Measurements from ENCODE around the gene BAZ1A. TPM values are rescaled to one million over a fixed set of nuclear protein-coding genes. Genes with fewer than 3 reads are reported as not detected.

The BAZ1A gene
- total RNA-seq, 1 experiment from 2014 or later = 17.8 TPM

GRCh38 chr14:34714320-34715126, 160.6 kb downstream of the BAZ1A start, which contains the start of gene CFL2:
TSS of gene CFL2 (minus strand) at chr14:34714593. CDS start at chr14:34714540, 53 bp downstream.
- H3K4me1 Mint-ChIP-seq = peaks cover 10 to 11% of the 10 kb centered on the region in 2 experiments
- H2BK5ac ChIP-seq (ENCODE audit: insufficient read length, low read length) = no peak within 1 kb of the TSS
- DNase-seq = peak; percentile 89
- H2BK12ac ChIP-seq (ENCODE audit: insufficient read length, low read depth, low read length) = no peak within 1 kb of the TSS
- no peaks in the 10 kb centered on the region for H3K9me3 ChIP-seq (ENCODE audit: control insufficient read depth, low read depth, low read length)
- H3K4me1 ChIP-seq (ENCODE audit: insufficient read depth, low read length) = no peaks in the 10 kb centered on the region
- TF ChIP-seq CTCF (conservative IDR thresholded peaks at IDR 0.05) = no peak
- peak within 1 kb of the TSS; percentile 87 to 91 for H3K4me3 Mint-ChIP-seq
- no peak within 1 kb of the TSS for H4K8ac ChIP-seq (replicated peaks; ENCODE audit: insufficient read length, low read depth, low read length)
- peak within 1 kb of the TSS; percentile 89 to 93 (median 90); a peak in 5 of 7 replicates for H3K27ac Mint-ChIP-seq
- no peak within 1 kb of the TSS for H2BK20ac ChIP-seq (ENCODE audit: low read depth, low read length, poor library complexity, severe bottlenecking)
- H3K56ac ChIP-seq (ENCODE audit: insufficient read length, low read depth, low read length) = no peak within 1 kb of the TSS
- H3K9ac ChIP-seq (ENCODE audit: extremely low read depth, insufficient read length, low read length) = peak within 1 kb of the TSS; percentile 90
- no peak within 1 kb of the TSS for H3T11ph ChIP-seq (ENCODE audit: low read length)
- no peaks in the 10 kb centered on the region for H3K79me2 ChIP-seq (ENCODE audit: insufficient read depth, low read length)
- H3K14ac ChIP-seq (ENCODE audit: insufficient read depth, low read length) = peak within 1 kb of the TSS; percentile 94; the same call in 1 of the 2 replicates
- no peaks in the 10 kb centered on the region for H3K9me3 Mint-ChIP-seq
- no peaks in the 10 kb centered on the region for H3K79me1 ChIP-seq (ENCODE audit: insufficient read depth, low read depth, low read length, poor library complexity, severe bottlenecking)
- peak within 1 kb of the TSS; percentile 24 for H2AFZ ChIP-seq (ENCODE audit: low read length)
- no peaks in the 10 kb centered on the region for H3K27me3 ChIP-seq (ENCODE audit: insufficient read depth, low read length)
- peak within 1 kb of the TSS; percentile 96 for H3K4me2 ChIP-seq (ENCODE audit: insufficient read depth, insufficient read length, low read length)
- no peak within 1 kb of the TSS for H3K23ac ChIP-seq (ENCODE audit: insufficient read length, low read depth, low read length)
- no peak within 1 kb of the TSS for H2AK5ac ChIP-seq (ENCODE audit: insufficient read length, low read length)
- no peaks in the 10 kb centered on the region for H4K20me1 ChIP-seq (ENCODE audit: control insufficient read depth, insufficient read depth, insufficient read length)
- no peak within 1 kb of the TSS for H4K91ac ChIP-seq (ENCODE audit: insufficient read length, low read depth, low read length)
- no peak within 1 kb of the TSS for H3K4ac ChIP-seq (ENCODE audit: low read depth, low read length)
- H2BK15ac ChIP-seq (ENCODE audit: low read depth, low read length) = no peak within 1 kb of the TSS
- no peak within 1 kb of the TSS for H2BK120ac ChIP-seq (ENCODE audit: low read depth, low read length, poor library complexity, severe bottlenecking)
- peak within 1 kb of the TSS; percentile 43 for H3K27ac ChIP-seq (ENCODE audit: insufficient read length, low read depth, low read length)
- no CpG with 5 or more reads among the region's 76 CpGs for WGBS (ENCODE audit: extremely low coverage, insufficient read length, low lambda C conversion rate)
- no peak within 1 kb of the TSS for H4K5ac ChIP-seq (ENCODE audit: insufficient read length, low read depth, low read length)
- peaks cover 13% of the 10 kb centered on the region for H3K27me3 Mint-ChIP-seq (ENCODE audit: low read depth)
- H3K23me2 ChIP-seq (ENCODE audit: insufficient read length, low read depth, low read length, poor library complexity, severe bottlenecking) = peaks cover 8% of the 10 kb centered on the region
- H3K36me3 Mint-ChIP-seq (ENCODE audit: insufficient read depth in 1 of 3, low read depth in 3 of 3) = peaks cover 0 to 18% (median 10%) of the 10 kb centered on the region in 3 experiments; a peak in 5 of 7 replicates
- peak within 1 kb of the TSS; percentile 81 for H3K18ac ChIP-seq (ENCODE audit: insufficient read length, low read depth, low read length)
